ENCODE data around the gene TMSB4X.

The TMSB4X gene

GRCh38 chrX:12992544-12993118, 17.7 kb downstream of the TMSB4X start (continued):
- no peak for TF ChIP-seq PPARA (CRISPR knock-in tag; IDR thresholded peaks at IDR 0.05; ENCODE audit: borderline replicate concordance)
- TF ChIP-seq ZNF565 (CRISPR knock-in tag; conservative IDR thresholded peaks at IDR 0.05; ENCODE audit: low read depth): no peak
- TF ChIP-seq TOX (CRISPR knock-in tag; IDR thresholded peaks at IDR 0.05; ENCODE audit: borderline replicate concordance): no peak
- TF ChIP-seq ZFP3 (CRISPR knock-in tag; IDR thresholded peaks at IDR 0.05): no peak
- TF ChIP-seq ZC3H10 (CRISPR knock-in tag; IDR thresholded peaks at IDR 0.05): no peak
- TF ChIP-seq ZFP30 (CRISPR knock-in tag; IDR thresholded peaks at IDR 0.05): no peak
- TF ChIP-seq ZNF8 (CRISPR knock-in tag; IDR thresholded peaks at IDR 0.05): no peak
- no peak for TF ChIP-seq CSDC2 (CRISPR knock-in tag; IDR thresholded peaks at IDR 0.05)

GRCh38 chrX:12993826-12994225, 18.9 kb downstream of the TMSB4X start:
- TF ChIP-seq ZC3H10 (CRISPR knock-in tag; IDR thresholded peaks at IDR 0.05) (no peak), ZFP3 (CRISPR knock-in tag; IDR thresholded peaks at IDR 0.05) (no peak), BACH2 (CRISPR knock-in tag; IDR thresholded peaks at IDR 0.05; ENCODE audit: borderline replicate concordance) (no peak)
- no peak for ATAC-seq

DNA sequence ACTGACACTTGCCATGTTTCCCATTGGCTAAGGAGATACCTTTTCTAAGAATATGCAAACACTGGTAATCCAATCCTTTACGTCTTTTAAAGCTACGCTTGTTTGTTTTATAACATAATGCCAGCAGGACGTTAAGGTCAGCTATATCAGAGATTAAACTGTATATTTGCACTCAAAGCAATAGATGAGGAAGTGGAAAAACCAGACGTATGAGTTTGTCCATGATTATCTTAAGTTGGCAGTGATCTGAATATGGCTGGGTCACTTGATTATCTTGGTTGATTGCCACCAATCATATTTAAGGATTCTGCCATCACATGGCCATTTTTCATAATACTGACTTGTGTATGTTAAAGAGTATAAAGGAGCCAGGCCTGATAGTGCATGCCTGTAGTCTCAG, 19.4 kb downstream of the TMSB4X start:
- no peak for ATAC-seq
- no peak for TF ChIP-seq CSDC2 (CRISPR knock-in tag; IDR thresholded peaks at IDR 0.05)
- TF ChIP-seq, protein P1, sequence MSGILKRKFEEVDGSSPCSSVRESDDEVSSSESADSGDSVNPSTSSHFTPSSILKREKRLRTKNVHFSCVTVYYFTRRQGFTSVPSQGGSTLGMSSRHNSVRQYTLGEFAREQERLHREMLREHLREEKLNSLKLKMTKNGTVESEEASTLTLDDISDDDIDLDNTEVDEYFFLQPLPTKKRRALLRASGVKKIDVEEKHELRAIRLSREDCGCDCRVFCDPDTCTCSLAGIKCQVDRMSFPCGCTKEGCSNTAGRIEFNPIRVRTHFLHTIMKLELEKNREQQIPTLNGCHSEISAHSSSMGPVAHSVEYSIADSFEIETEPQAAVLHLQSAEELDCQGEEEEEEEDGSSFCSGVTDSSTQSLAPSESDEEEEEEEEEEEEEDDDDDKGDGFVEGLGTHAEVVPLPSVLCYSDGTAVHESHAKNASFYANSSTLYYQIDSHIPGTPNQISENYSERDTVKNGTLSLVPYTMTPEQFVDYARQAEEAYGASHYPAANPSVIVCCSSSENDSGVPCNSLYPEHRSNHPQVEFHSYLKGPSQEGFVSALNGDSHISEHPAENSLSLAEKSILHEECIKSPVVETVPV (CRISPR knock-in tag; IDR thresholded peaks at IDR 0.05): no peak
- TF ChIP-seq POU6F1 (CRISPR knock-in tag; IDR thresholded peaks at IDR 0.05; ENCODE audit: borderline replicate concordance, low read depth): no peak
- TF ChIP-seq ZC3H10 (CRISPR knock-in tag; IDR thresholded peaks at IDR 0.05): no peak
- TF ChIP-seq, protein P2, sequence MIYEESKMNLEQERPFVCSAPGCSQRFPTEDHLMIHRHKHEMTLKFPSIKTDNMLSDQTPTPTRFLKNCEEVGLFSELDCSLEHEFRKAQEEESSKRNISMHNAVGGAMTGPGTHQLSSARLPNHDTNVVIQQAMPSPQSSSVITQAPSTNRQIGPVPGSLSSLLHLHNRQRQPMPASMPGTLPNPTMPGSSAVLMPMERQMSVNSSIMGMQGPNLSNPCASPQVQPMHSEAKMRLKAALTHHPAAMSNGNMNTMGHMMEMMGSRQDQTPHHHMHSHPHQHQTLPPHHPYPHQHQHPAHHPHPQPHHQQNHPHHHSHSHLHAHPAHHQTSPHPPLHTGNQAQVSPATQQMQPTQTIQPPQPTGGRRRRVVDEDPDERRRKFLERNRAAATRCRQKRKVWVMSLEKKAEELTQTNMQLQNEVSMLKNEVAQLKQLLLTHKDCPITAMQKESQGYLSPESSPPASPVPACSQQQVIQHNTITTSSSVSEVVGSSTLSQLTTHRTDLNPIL (CRISPR knock-in tag; IDR thresholded peaks at IDR 0.05; ENCODE audit: low read depth): no peak
- TF ChIP-seq ZNF565 (CRISPR knock-in tag; conservative IDR thresholded peaks at IDR 0.05; ENCODE audit: low read depth): no peak
- no peak for TF ChIP-seq OSR1 (CRISPR knock-in tag; IDR thresholded peaks at IDR 0.05)
- TF ChIP-seq, protein P3, sequence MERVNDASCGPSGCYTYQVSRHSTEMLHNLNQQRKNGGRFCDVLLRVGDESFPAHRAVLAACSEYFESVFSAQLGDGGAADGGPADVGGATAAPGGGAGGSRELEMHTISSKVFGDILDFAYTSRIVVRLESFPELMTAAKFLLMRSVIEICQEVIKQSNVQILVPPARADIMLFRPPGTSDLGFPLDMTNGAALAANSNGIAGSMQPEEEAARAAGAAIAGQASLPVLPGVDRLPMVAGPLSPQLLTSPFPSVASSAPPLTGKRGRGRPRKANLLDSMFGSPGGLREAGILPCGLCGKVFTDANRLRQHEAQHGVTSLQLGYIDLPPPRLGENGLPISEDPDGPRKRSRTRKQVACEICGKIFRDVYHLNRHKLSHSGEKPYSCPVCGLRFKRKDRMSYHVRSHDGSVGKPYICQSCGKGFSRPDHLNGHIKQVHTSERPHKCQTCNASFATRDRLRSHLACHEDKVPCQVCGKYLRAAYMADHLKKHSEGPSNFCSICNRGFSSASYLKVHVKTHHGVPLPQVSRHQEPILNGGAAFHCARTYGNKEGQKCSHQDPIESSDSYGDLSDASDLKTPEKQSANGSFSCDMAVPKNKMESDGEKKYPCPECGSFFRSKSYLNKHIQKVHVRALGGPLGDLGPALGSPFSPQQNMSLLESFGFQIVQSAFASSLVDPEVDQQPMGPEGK (CRISPR knock-in tag; IDR thresholded peaks at IDR 0.05; ENCODE audit: borderline replicate concordance): no peak
- TF ChIP-seq RARB (CRISPR knock-in tag; IDR thresholded peaks at IDR 0.05): no peak
- no peak for TF ChIP-seq ARNTL (CRISPR knock-in tag; IDR thresholded peaks at IDR 0.05; ENCODE audit: borderline replicate concordance, low read depth)
- no peak for TF ChIP-seq ESRRG (CRISPR knock-in tag; IDR thresholded peaks at IDR 0.05)
- no peak for TF ChIP-seq SNAI2 (CRISPR knock-in tag; IDR thresholded peaks at IDR 0.05)
- TF ChIP-seq PPARA (CRISPR knock-in tag; IDR thresholded peaks at IDR 0.05; ENCODE audit: borderline replicate concordance): no peak
- TF ChIP-seq TOX (CRISPR knock-in tag; IDR thresholded peaks at IDR 0.05; ENCODE audit: borderline replicate concordance): no peak
- no peak for TF ChIP-seq ZNF70 (CRISPR knock-in tag; IDR thresholded peaks at IDR 0.05)

DNA sequence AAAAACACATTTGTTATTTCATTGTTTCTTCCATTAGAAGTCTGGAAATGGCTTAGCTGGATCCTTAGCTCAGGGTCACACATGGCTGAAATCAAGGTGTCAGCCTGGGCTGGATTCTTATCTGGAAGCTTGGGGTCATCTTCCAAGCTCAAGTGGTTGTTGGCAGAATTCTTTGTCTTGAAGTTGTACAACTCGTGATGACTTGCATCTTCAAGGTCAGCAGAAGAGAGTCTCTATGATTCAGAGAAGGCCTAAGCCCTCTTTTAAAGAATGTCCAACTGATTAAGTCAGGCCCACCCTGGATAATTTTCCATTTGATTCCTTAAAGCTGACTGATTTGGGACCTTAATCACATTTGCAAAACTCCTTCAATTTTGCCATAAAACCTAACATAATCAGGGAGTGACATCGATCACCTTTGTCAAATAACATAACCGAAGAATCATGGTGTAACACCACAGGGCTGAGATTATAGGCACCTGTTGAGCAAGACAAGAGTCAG, 22.1 kb downstream of the TMSB4X start:
- TF ChIP-seq GLIS3 (CRISPR knock-in tag; IDR thresholded peaks at IDR 0.05) (no peak), TCF4 (CRISPR knock-in tag; IDR thresholded peaks at IDR 0.05; ENCODE audit: borderline replicate concordance) (no peak), CSDC2 (CRISPR knock-in tag; IDR thresholded peaks at IDR 0.05) (no peak), PPARA (CRISPR knock-in tag; IDR thresholded peaks at IDR 0.05; ENCODE audit: borderline replicate concordance) (no peak), BACH2 (CRISPR knock-in tag; IDR thresholded peaks at IDR 0.05; ENCODE audit: borderline replicate concordance) (no peak), TOX (CRISPR knock-in tag; IDR thresholded peaks at IDR 0.05; ENCODE audit: borderline replicate concordance) (no peak), ZNF70 (CRISPR knock-in tag; IDR thresholded peaks at IDR 0.05) (no peak), ZFP30 (CRISPR knock-in tag; IDR thresholded peaks at IDR 0.05) (no peak), ARNTL (CRISPR knock-in tag; IDR thresholded peaks at IDR 0.05; ENCODE audit: borderline replicate concordance, low read depth) (no peak), SNAI2 (CRISPR knock-in tag; IDR thresholded peaks at IDR 0.05) (no peak), ZFP3 (CRISPR knock-in tag; IDR thresholded peaks at IDR 0.05) (no peak)
- TF ChIP-seq, protein P2 (CRISPR knock-in tag; IDR thresholded peaks at IDR 0.05; ENCODE audit: low read depth): no peak
- no peak for ATAC-seq
